HTR-8/SVneo (cell line): ENCODE measurements around the gene CD55.

Experiments used
- DNase-seq: peaks from one replicate; pipeline ENCODE4 v3.0.0; 2011; ENCODE audit warnings: low spot score, mixed read lengths; ENCODE audit not compliant: insufficient read length
- FAIRE-seq: peaks from 2 replicates; lab custom pipeline; 2011; peaks lifted over from hg19 to GRCh38; lab: Jason Lieb, UNC

Gene CD55

GRCh38 chr1:207323425-207324225, 2.1 kb downstream of the CD55 start:
- no peak for FAIRE-seq
- no peak for DNase-seq

DNA sequence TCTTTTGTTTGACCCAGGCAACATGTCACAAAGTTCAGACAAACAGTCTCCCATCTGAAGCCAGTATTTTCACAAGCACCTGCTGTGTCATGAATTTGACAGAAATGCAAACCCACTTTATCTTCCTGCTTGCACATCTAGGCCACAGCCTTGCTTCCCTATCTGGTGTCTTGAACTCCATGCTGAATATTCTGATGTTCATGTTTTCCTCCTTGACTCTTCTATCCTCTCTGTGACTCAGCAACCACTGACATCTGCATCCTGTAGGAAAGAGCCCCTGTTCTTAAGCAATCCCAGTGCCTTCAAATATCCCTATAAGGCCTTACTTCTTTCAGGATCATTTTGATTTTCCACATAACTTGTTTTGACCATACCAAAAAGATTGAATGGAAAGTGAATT, 6.5 kb downstream of the CD55 start:
- DNase-seq (no peak), FAIRE-seq (no peak)

- no peak for FAIRE-seq
- DNase-seq, result no peak
Observed at GRCh38 chr1:207328908-207329440, 7.5 kb downstream of the CD55 start.

DNA sequence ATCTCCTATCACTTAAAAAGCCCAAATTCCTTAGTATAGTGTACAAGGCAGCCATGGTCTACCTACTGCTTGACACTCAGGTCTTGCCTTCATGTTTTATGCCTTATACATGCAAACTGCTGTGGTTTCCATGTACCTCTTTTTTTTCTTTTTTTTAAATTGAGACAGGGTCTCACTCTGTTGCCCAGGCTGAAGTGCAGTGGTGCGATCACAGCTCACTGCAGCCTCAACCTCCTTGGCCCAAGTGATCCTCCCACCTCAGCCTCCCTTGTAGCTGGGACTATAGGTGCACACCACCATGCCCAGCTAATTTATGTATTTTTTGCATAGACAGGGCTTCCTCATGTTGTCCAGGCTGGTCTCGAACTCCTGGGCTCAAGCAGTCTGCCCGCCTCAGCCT, 8.0 kb downstream of the CD55 start:
- FAIRE-seq (no peak), DNase-seq (no peak)

GRCh38 chr1:207330011-207330710, 8.7 kb downstream of the CD55 start:
- no peak for DNase-seq
- FAIRE-seq, result no peak

- no peak for FAIRE-seq
- DNase-seq, result no peak
Observed at GRCh38 chr1:207331354-207332313, 10.2 kb downstream of the CD55 start.

DNA sequence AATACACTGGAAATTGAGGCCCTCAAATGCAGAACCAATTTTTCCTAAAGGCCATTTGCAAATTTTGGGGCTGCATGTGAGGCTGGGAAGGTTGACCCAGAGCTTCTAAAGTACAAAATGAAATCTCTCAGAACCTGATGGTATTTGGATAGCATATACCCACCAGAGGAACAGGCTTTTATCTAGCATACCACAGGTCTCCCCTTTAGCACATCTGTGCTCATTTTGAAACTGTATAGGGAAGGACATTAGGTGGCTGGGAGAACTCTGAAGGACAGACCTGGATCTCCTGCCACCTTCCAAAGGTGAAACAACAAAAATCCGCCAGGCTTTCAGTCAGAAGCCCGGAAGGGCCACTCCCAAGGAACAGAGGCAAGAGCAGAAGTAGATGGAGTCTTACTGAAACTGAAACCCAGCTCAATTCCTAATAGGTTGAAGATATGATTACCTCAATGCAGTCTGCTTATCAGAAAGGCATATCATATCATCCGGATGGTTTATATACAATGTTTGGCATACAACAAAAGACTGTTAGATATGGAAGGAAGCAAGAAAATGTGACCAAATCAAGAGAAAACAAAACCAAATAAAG, 11.6 kb downstream of the CD55 start:
- FAIRE-seq (no peak), DNase-seq (no peak)

DNA sequence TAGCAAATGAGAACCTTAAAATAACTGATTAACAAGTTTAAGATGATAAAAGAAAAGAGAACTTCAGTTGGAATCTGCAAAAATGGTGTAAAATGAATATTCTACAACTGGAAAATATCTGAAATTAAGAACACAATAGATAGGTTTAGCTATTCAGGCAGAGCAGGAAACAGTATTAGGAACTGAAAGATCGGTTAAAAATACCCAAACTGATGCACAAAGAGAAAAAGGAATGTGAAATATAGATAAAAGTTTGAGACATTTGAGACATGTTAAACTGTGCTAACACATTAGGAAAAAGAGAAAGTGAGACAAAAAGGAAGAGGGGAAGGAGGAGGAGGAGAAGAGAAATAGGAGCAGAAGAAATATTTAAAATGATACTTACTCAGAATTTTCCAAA, 12.1 kb downstream of the CD55 start:
- FAIRE-seq (no peak), DNase-seq (no peak)

DNA sequence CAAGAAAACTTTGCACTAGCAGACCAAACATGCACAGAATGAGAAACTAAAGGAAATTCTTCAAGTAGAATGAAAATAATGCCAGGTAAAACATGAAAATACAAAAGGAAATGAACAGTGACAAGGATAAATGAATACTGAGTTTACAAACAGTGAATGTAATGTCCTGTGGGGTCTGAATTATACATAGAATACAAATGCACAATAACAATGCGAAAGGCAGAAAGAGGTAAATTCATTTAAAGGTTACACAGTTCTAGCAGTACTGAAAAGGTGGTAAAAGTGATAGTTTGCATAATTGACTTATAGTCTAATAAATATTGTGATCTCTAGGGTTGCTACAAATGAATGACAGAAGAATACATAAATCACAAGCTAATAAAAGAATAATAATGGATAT, 12.9 kb downstream of the CD55 start:
- no peak for FAIRE-seq
- DNase-seq, result no peak

- FAIRE-seq (no peak), DNase-seq (no peak)
Observed at GRCh38 chr1:207335138-207335537, 13.7 kb downstream of the CD55 start.

- no peak for FAIRE-seq
- DNase-seq, result no peak
Observed at GRCh38 chr1:207335695-207336363, 14.4 kb downstream of the CD55 start.

GRCh38 chr1:207336559-207337467, 15.3 kb downstream of the CD55 start:
- DNase-seq (no peak), FAIRE-seq (no peak)

- FAIRE-seq (no peak), DNase-seq (no peak)
Observed at GRCh38 chr1:207342332-207342731, 20.9 kb downstream of the CD55 start.

GRCh38 chr1:207343675-207344074, 22.2 kb downstream of the CD55 start:
- FAIRE-seq (no peak), DNase-seq (no peak)

DNA sequence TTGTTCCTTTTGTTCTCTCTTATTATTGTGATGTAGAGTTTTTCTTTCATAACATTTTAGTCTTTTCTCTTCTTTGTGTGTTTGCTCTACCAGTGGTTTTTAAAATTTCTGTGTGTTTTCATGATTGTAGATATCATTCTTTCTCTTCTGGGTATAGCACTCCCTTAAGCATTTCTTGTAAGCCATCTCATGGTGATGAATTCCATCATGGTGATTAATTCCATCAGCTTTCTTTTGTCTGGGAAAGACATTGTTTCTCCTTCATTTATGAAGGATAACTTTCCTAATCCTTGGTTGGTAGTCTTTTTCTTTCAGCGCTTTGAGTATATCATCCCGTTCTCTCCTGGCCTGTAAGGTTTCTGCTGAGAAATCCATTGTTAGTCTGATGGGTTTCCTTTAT, 22.7 kb downstream of the CD55 start:
- DNase-seq (no peak), FAIRE-seq (no peak)

- DNase-seq (no peak), FAIRE-seq (no peak)
Observed at GRCh38 chr1:207345644-207346477, 24.4 kb downstream of the CD55 start.

GRCh38 chr1:207346513-207346912, 25.0 kb downstream of the CD55 start:
- DNase-seq (no peak), FAIRE-seq (no peak)

DNA sequence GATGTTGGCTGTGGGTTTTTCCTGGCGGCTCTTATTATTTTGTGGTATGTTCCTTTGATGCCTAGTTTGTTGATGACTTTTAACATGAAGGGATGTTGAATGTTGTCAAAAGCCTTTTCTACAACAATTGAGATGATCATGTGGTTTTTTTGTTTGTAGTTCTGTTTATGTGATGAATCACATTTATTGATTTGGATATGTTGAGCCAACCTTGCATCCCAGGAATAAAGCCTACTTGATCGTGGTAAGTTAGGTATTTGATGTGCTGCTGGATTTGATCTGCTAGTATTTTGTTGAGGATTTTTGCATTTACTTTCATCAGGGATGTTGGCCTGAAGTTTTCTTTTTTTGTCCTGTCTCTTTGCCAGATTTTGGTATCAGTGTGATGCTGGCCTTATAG, 28.5 kb downstream of the CD55 start:
- FAIRE-seq, result no peak

More for the DNA sequence above, 28.5 kb downstream of the CD55 start:
- no peak for DNase-seq
